ENCODE results near the gene UBALD2. TPM values are rescaled to one million over a fixed set of nuclear protein-coding genes. Genes with fewer than 3 reads are reported as not detected.
"Not testable (repeated sequence)": the region's sequence is repeated elsewhere in the genome, so short reads cannot be mapped to it uniquely, and the experiment has no call there.

UBALD2 gene
- total and polyA plus RNA-seq, 8 donors, result 1.8 to 49.5 (median 38.7) TPM

GRCh38 chr17:76264425-76264754, 758 bp upstream of the UBALD2 start:
- intact Hi-C loops (cut with DNase I; ENCODE audit: low total_unique reads), result no loop called here
- peak overlapping the region; percentile 71 to 100 (median 94) for H3K27ac ChIP-seq
- TF ChIP-seq EP300 (IDR thresholded peaks at IDR 0.05), result no peak
- no peak for TF ChIP-seq CTCF (IDR thresholded peaks at IDR 0.05)
- no peak for TF ChIP-seq POLR2AphosphoS5 (IDR thresholded peaks at IDR 0.05)
- TF ChIP-seq POLR2A (IDR thresholded peaks at IDR 0.05), result no peak
- DNase-seq, result no peak
- H3K9me3 ChIP-seq, result no peaks in the 10 kb centered on the region
- 26 to 45% (median 34%) methylated on average over 9 of the region's 9 CpGs for WGBS, 5 donors
- no peaks in the 10 kb centered on the region for H3K27me3 ChIP-seq
- peaks cover 76 to 86% (median 83%) of the 10 kb centered on the region in 4 donors for H3K4me1 ChIP-seq
- no peak overlapping the region for H3K4me3 ChIP-seq
- peaks cover 0 to 16% (median 7%) of the 10 kb centered on the region in 4 donors for H3K36me3 ChIP-seq

- TF ChIP-seq POLR2AphosphoS5 (IDR thresholded peaks at IDR 0.05) (peak in 2 of 3 donors; percentile 23 to 43), EP300 (IDR thresholded peaks at IDR 0.05) (no peak), POLR2A (IDR thresholded peaks at IDR 0.05) (no peak), CTCF (IDR thresholded peaks at IDR 0.05) (no peak)
- intact Hi-C loops (cut with DNase I; ENCODE audit: low total_unique reads), result no loop called here
- WGBS, 5 donors, result 0 to 1% (median 0%) methylated on average over 17 to 76 of the region's 76 CpGs
Measured at GRCh38 chr17:76265624-76266243, 586 bp downstream of the UBALD2 start.

GRCh38 chr17:76266244-76266938, 1.2 kb downstream of the UBALD2 start:
- WGBS, 5 donors, result 0 to 2% (median 2%) methylated on average over 5 to 12 of the region's 12 CpGs
- DNase-seq, result peak in 1 of 2 donors; percentile 73
- H3K9me3 ChIP-seq, result no peaks in the 10 kb centered on the region
- TF ChIP-seq POLR2AphosphoS5 (IDR thresholded peaks at IDR 0.05) (no peak), CTCF (IDR thresholded peaks at IDR 0.05) (no peak), POLR2A (IDR thresholded peaks at IDR 0.05) (no peak), EP300 (IDR thresholded peaks at IDR 0.05) (no peak)
- H3K27ac ChIP-seq, result peak overlapping the region; percentile 87 to 100 (median 96)
- H3K36me3 ChIP-seq, result peaks cover 4 to 32% (median 25%) of the 10 kb centered on the region in 4 donors
- H3K4me3 ChIP-seq, result peak overlapping the region; percentile 71 to 95 (median 84)
- H3K27me3 ChIP-seq, result no peaks in the 10 kb centered on the region
- H3K4me1 ChIP-seq, result peaks cover 73 to 87% (median 83%) of the 10 kb centered on the region in 4 donors
- intact Hi-C loops (cut with DNase I; ENCODE audit: low total_unique reads), result no loop called here

More at GRCh38 chr17:76265624-76266243, 586 bp downstream of the UBALD2 start:
- DNase-seq, result peak; percentile 76 to 88
- no peaks in the 10 kb centered on the region for H3K27me3 ChIP-seq
- peak overlapping the region; percentile 71 to 95 (median 84) for H3K4me3 ChIP-seq
- no peaks in the 10 kb centered on the region for H3K9me3 ChIP-seq
- peaks cover 71 to 87% (median 83%) of the 10 kb centered on the region in 4 donors for H3K4me1 ChIP-seq
- peaks cover 4 to 29% (median 20%) of the 10 kb centered on the region in 4 donors for H3K36me3 ChIP-seq
- H3K27ac ChIP-seq, result peak overlapping the region; percentile 87 to 100 (median 96)

GRCh38 chr17:76267051-76267576, 2.0 kb downstream of the UBALD2 start:
- no peak for DNase-seq
- Histone ChIP-seq H3K27me3 (no peaks in the 10 kb centered on the region), H3K9me3 (no peaks in the 10 kb centered on the region), H3K4me1 (peaks cover 73 to 87% (median 83%) of the 10 kb centered on the region in 4 donors), H3K36me3 (peaks cover 4 to 32% (median 26%) of the 10 kb centered on the region in 4 donors), H3K27ac (peak overlapping the region; percentile 14 to 100 (median 94)), H3K4me3 (peak overlapping the region; percentile 71 to 95 (median 84))
- intact Hi-C loops (cut with DNase I; ENCODE audit: low total_unique reads), result no loop called here
- 64 to 83% (median 73%) methylated on average over 4 of the region's 4 CpGs for WGBS, 5 donors
- no peak for TF ChIP-seq POLR2A (IDR thresholded peaks at IDR 0.05)
- TF ChIP-seq CTCF (IDR thresholded peaks at IDR 0.05), result no peak
- no peak for TF ChIP-seq EP300 (IDR thresholded peaks at IDR 0.05)
- TF ChIP-seq POLR2AphosphoS5 (IDR thresholded peaks at IDR 0.05), result no peak

- DNase-seq; H3K9me3 ChIP-seq; H3K27me3 ChIP-seq; intact Hi-C loops (cut with DNase I; ENCODE audit: low total_unique reads): not testable (repeated sequence)
- Histone ChIP-seq H3K27ac (peak overlapping the region; percentile 18 to 100 (median 94)), H3K4me1 (peaks cover 73 to 87% (median 83%) of the 10 kb centered on the region in 4 donors), H3K36me3 (peaks cover 4 to 32% (median 26%) of the 10 kb centered on the region in 4 donors), H3K4me3 (peak overlapping the region in 3 of 4 donors; percentile 3 to 95 (median 71))
- WGBS, 5 donors, result 71 to 87% (median 78%) methylated on average over 13 of the region's 13 CpGs
Measured at GRCh38 chr17:76267581-76268001, 2.4 kb downstream of the UBALD2 start.
